GM18951 (cell line): ENCODE measurements around the gene SRGAP1.
"Not testable (repeated sequence)": the region's sequence is repeated elsewhere in the genome, so short reads cannot be mapped to it uniquely, and the experiment has no call there.

Experiments
- POLR2A ChIP-seq: IDR thresholded peaks from 4 replicates; pipeline ENCODE4 v1.6.1; 2011; ENCODE audit warnings: mild to moderate bottlenecking; ENCODE audit not compliant: insufficient read length, insufficient read depth; ENCODE audit errors: extremely low read depth
- in situ Hi-C: fragments of 300-500 bp; cut with MboI; formaldehyde crosslinking; loops from one replicate; pipeline ENCODE4 v1.12.0; 2022; ENCODE audit warnings: low sequenced_read_pairs, mixed read lengths, inconsistent platforms; ENCODE audit not compliant: unreplicated experiment

The SRGAP1 gene

GRCh38 chr12:64194333-64195149, 350.0 kb downstream of the SRGAP1 start:
- in situ Hi-C loops: no loop called here
- TF ChIP-seq POLR2A: no peak

DNA sequence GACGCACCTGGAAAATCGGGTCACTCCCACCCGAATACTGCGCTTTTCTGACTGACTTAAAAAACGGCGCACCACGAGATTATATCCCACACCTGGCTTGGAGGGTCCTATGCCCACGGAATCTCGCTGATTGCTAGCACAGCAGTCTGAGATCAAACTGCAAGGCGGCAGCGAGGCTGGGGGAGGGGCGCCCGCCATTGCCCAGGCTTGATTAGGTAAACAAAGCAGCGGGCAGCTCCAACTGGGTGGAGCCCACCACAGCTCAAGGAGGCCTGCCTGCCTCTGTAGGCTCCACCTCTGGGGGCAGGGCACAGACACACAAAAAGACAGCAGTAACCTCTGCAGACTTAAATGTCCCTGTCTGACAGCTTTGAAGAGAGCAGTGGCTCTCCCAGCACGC, 351.3 kb downstream of the SRGAP1 start:
- in situ Hi-C loops: not testable (repeated sequence)

GRCh38 chr12:64203036-64203435, 358.5 kb downstream of the SRGAP1 start:
- TF ChIP-seq POLR2A: no peak
- in situ Hi-C loops: no loop called here

DNA sequence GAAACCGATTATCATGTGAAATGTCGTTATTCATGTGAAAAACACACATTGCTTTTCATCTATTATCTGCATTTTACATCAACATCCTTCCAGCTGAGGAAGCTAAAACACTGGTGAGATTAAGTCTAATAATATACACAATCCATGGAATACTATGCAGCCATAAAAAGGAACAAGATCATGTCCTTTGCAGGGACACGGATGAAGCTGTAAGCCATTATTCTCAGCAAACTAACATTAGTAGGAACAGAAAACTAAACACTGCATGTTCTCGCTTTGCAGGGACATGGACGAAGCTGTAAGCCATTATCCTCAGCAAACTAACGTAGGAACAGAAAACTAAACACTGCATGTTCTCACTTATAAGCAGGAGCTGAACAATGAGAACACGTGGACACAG, 359.3 kb downstream of the SRGAP1 start:
- in situ Hi-C loops: no loop called here
- TF ChIP-seq POLR2A: no peak

- in situ Hi-C loops: no loop called here
- TF ChIP-seq POLR2A: no peak
These were observed 361.0 kb downstream of the SRGAP1 start for GRCh38 chr12:64205542-64205941.

GRCh38 chr12:64207453-64207852, 363.0 kb downstream of the SRGAP1 start:
- TF ChIP-seq POLR2A: no peak
- in situ Hi-C loops: no loop called here
